A549 (cell line): ENCODE measurements around the gene MAT1A. TPM values are rescaled to one million over a fixed set of nuclear protein-coding genes. Genes with fewer than 3 reads are reported as not detected.
"Not testable (repeated sequence)": the region's sequence is repeated elsewhere in the genome, so short reads cannot be mapped to it uniquely, and the experiment has no call there.

Experiments
- ATAC-seq, 2 experiments: fragments of 200-7000 bp in 1 of 2; fragments of >200 bp in 1 of 2; cut with Nextera tagmentation in 1 of 2; cut with Tn5 transposase in 1 of 2; 3 replicates each; pipeline versions ENCODE4 v1.8.0 to v1.9.1; 2018 to 2020; ENCODE audit warnings: mild to moderate bottlenecking in 1 of 2, moderate library complexity in 1 of 2
- CTCF ChIA-PET: fragments of 300-600 bp; sonication (Branson Sonifier 250); formaldehyde crosslinking; extraction: SDS; loops from one replicate; lab custom pipeline; 2021; ENCODE audit warnings: antibody characterized with exemption, inconsistent platforms; lab: Yijun Ruan, JAX
- POLR2A ChIA-PET: fragments of 350-600 bp; formaldehyde crosslinking; extraction: SDS; loops from one replicate; lab custom pipeline; 2021; ENCODE audit warnings: antibody characterized with exemption, inconsistent platforms; lab: Yijun Ruan, JAX
- DNase-seq, 2 experiments: peaks; one replicate each; pipeline versions ENCODE4 v3.0.0 to v3.0.0-alpha.2; 2011 to 2016; ENCODE audit warnings: low read depth in 1 of 2, low spot score in 1 of 2
- FAIRE-seq: peaks from 2 replicates; lab custom pipeline; 2011; peaks lifted over from hg19 to GRCh38; lab: Jason Lieb, UNC
- H3K27ac ChIP-seq, 2 experiments: fragments of >200 bp; sonication (Bioruptor Twin); formaldehyde crosslinking; 3 replicates each; pipeline ENCODE4 v1.5.1; 2016 to 2017
- H3K4me1 ChIP-seq: fragments of >200 bp; sonication (Bioruptor Twin); formaldehyde crosslinking; 3 replicates; pipeline ENCODE4 v1.6.1; 2016
- H3K4me2 ChIP-seq: fragments of >200 bp; sonication (Bioruptor Twin); formaldehyde crosslinking; 3 replicates; pipeline ENCODE4 v1.6.1; 2016
- H3K4me3 ChIP-seq: fragments of >200 bp; sonication (Bioruptor Twin); formaldehyde crosslinking; 3 replicates; pipeline ENCODE4 v1.5.1; 2016
- H3K9me3 ChIP-seq: fragments of >200 bp; sonication (Bioruptor Twin); formaldehyde crosslinking; 3 replicates; pipeline ENCODE4 v1.6.1; 2016
- CHD2 ChIP-seq: fragments of 150-350 bp; IDR thresholded peaks from 2 replicates; pipeline ENCODE4 v1.6.1; 2014; ENCODE audit warnings: low read length; ENCODE audit not compliant: partially characterized antibody
- CTCF ChIP-seq: fragments of >200 bp; sonication (Bioruptor Twin); formaldehyde crosslinking; IDR thresholded peaks from 3 replicates; pipeline ENCODE4 v1.5.1; 2016
- EP300 ChIP-seq, 2 experiments: fragments of >200 bp; sonication (Bioruptor Twin); formaldehyde crosslinking; IDR thresholded peaks; 2 replicates in 1 of 2; 3 replicates in 1 of 2; pipeline ENCODE4 v1.6.1; 2016 to 2017
- FOSB ChIP-seq: fragments of 250-450 bp; sonication (Bioruptor Pico); IDR thresholded peaks from 2 replicates; pipeline ENCODE4 v1.5.0; 2020; ENCODE audit warnings: mild to moderate bottlenecking, moderate library complexity
- FOSL2 ChIP-seq, 2 experiments: fragments of 450-650 bp in 1 of 2; fragments of >200 bp in 1 of 2; sonication (Bioruptor Twin) in 1 of 2; formaldehyde crosslinking; IDR thresholded peaks; 2 replicates each; pipeline versions ENCODE4 v1.5.0 to v1.6.1; 2016 to 2020; ENCODE audit warnings: mild to moderate bottlenecking in 1 of 2, moderate library complexity in 1 of 2
- HES2 ChIP-seq: fragments of >200 bp; sonication (Bioruptor Twin); formaldehyde crosslinking; IDR thresholded peaks from 2 replicates; pipeline ENCODE4 v1.6.1; 2016
- HOXB5 ChIP-seq: fragments of 250-450 bp; sonication (Bioruptor Pico); IDR thresholded peaks from 2 replicates; pipeline ENCODE4 v1.5.0; 2020; ENCODE audit warnings: mild to moderate bottlenecking, moderate library complexity
- JUNB ChIP-seq: fragments of >200 bp; sonication (Bioruptor Twin); formaldehyde crosslinking; IDR thresholded peaks from 2 replicates; pipeline ENCODE4 v1.6.1; 2016
- MAFK ChIP-seq: fragments of 450-650 bp; IDR thresholded peaks from 2 replicates; pipeline ENCODE4 v1.6.1; 2014; ENCODE audit not compliant: partially characterized antibody
- RAD21 ChIP-seq, 2 experiments: fragments of >200 bp in 1 of 2; sonication (Bioruptor Twin) in 1 of 2; formaldehyde crosslinking in 1 of 2; IDR thresholded peaks in 1 of 2; conservative IDR thresholded peaks in 1 of 2; 2 replicates in 1 of 2; 3 replicates in 1 of 2; pipeline ENCODE4 v1.6.1; 2012 to 2018; ENCODE audit warnings: inconsistent platforms in 1 of 2
- SMC3 ChIP-seq: fragments of >200 bp; sonication (Bioruptor Twin); formaldehyde crosslinking; IDR thresholded peaks from 3 replicates; pipeline ENCODE4 v1.6.1; 2018; ENCODE audit warnings: inconsistent platforms
- SREBF2 ChIP-seq: fragments of 450-650 bp; IDR thresholded peaks from 2 replicates; pipeline ENCODE4 v1.6.1; 2014; ENCODE audit warnings: mild to moderate bottlenecking, moderate library complexity
- TP53 ChIP-seq: fragments of 250-450 bp; sonication (Bioruptor Pico); IDR thresholded peaks from 2 replicates; pipeline ENCODE4 v1.5.0; 2021; ENCODE audit warnings: mild to moderate bottlenecking, moderate library complexity
- ZC3H11A ChIP-seq: fragments of 450-650 bp; IDR thresholded peaks from 2 replicates; pipeline ENCODE4 v1.6.1; 2014; ENCODE audit warnings: antibody characterized with exemption, mild to moderate bottlenecking
- WGBS: methylation state at CpG from one replicate; pipeline ENCODE4 v1.1.6; 2017; ENCODE audit errors: missing lambda C conversion rate; 5-methylcytosine and 5-hydroxymethylcytosine counted together
- polyA plus RNA-seq, 4 experiments: library from polyadenylated mRNA; depleted of rRNA in 3 of 4; stranded (reverse); fragments of >200 nt; fragmentation: RNase III in 1 of 4; extraction: RNeasy Plus Mini Kit Qiagen cat#74134 plus additional on column Dnase treatment in 1 of 4; gene quantifications; 2 replicates in 3 of 4; 3 replicates in 1 of 4; pipeline ENCODE4 v1.2.3, GENCODE V29; 2011 to 2017

Gene MAT1A
- polyA plus RNA-seq, 2 of the 4 experiments (the other 2 are of a cell fraction), result 0.03 to 0.13 TPM

- TF ChIP-seq HES2, result no peak
Measured at GRCh38 chr10:80259405-80259871, 30.0 kb downstream of the MAT1A start (continued).

- CTCF ChIA-PET, result interaction anchor here (1.0 to 2.0 kb wide), 3 partner anchors 12 to 711 kb away, joined by 3 to 5 read pairs (median 3); no protein-coding TSS in a partner anchor
- TF ChIP-seq CTCF (peak; percentile 48), RAD21 (conservative IDR thresholded peaks at IDR 0.05 in 1 of 2, IDR thresholded peaks at IDR 0.05 in 1 of 2) (peak; percentile 63 to 64), SMC3 (0 out of 3 replicates have a peak, but pooled peaks have one; percentile 14)
- H3K27ac ChIP-seq, H3K4me1 ChIP-seq, H3K4me2 ChIP-seq, POLR2A ChIA-PET, H3K9me3 ChIP-seq, H3K4me3 ChIP-seq: not testable (repeated sequence)
- peak; percentile 27 to 44 for DNase-seq
- ATAC-seq, result peak; percentile 80 to 90
- peak; percentile 23 for FAIRE-seq
- WGBS, result 0% methylated on average over 4 of the region's 4 CpGs
Measured at GRCh38 chr10:80256798-80257197, 32.7 kb downstream of the MAT1A start.

GRCh38 chr10:80254726-80255125 is 34.7 kb downstream of the MAT1A start:
- POLR2A ChIA-PET, H3K4me2 ChIP-seq, ATAC-seq, H3K4me1 ChIP-seq, FAIRE-seq, H3K4me3 ChIP-seq, H3K27ac ChIP-seq, H3K9me3 ChIP-seq, CTCF ChIA-PET, DNase-seq: not testable (repeated sequence)
- WGBS, result no CpG with 5 or more reads among the region's 2 CpGs

- DNase-seq, H3K27ac ChIP-seq, ATAC-seq, FAIRE-seq, H3K9me3 ChIP-seq, H3K4me3 ChIP-seq, POLR2A ChIA-PET, H3K4me2 ChIP-seq, H3K4me1 ChIP-seq: not testable (repeated sequence)
- 6% methylated on average over 1 of the region's 1 CpG for WGBS
- CTCF ChIA-PET, result interaction anchor here (3.0 kb wide), 1 partner anchor 110 kb away, joined by 13 read pairs; no protein-coding TSS in a partner anchor
Measured at GRCh38 chr10:80253963-80254271, 35.5 kb downstream of the MAT1A start.

- 6% methylated on average over 5 of the region's 5 CpGs for WGBS
- Histone ChIP-seq H3K27ac (no peak overlapping the region), H3K4me2 (no peak overlapping the region), H3K4me1 (no peaks in the 10 kb centered on the region), H3K9me3 (no peaks in the 10 kb centered on the region), H3K4me3 (no peak overlapping the region)
- no peak for DNase-seq
- no peak for ATAC-seq
- FAIRE-seq, result no peak
- ChIA-PET POLR2A (no interaction called here), CTCF (interaction anchor here (1.2 to 3.0 kb wide), 4 partner anchors 7 to 195 kb away, joined by 3 to 13 read pairs (median 6); no protein-coding TSS in a partner anchor)
- TF ChIP-seq MAFK, result no peak
- TF ChIP-seq FOSL2 (IDR thresholded peaks at IDR 0.05), result no peak
- no peak for TF ChIP-seq FOSL2 (CRISPR knock-in tag; IDR thresholded peaks at IDR 0.05)
- no peak for TF ChIP-seq FOSB (CRISPR knock-in tag)
- TF ChIP-seq JUNB, result no peak
- no peak for TF ChIP-seq SMC3
- no peak for TF ChIP-seq HOXB5 (CRISPR knock-in tag)
- TF ChIP-seq CHD2, result no peak
- TF ChIP-seq EP300 (IDR thresholded peaks at IDR 0.05), result no peak
- TF ChIP-seq ZC3H11A, result no peak
- no peak for TF ChIP-seq SREBF2
- no peak for TF ChIP-seq TP53
Measured at GRCh38 chr10:80253266-80253962, 36.0 kb downstream of the MAT1A start.
